Heart left ventricle (tissue), 16 donors: ENCODE measurements around the gene LIME1. TPM values are rescaled to one million over a fixed set of nuclear protein-coding genes. Genes with fewer than 3 reads are reported as not detected.

Experiments used
- ATAC-seq, 4 donors: fragments of 200-7000 bp; cut with Tn5 transposase; one replicate each; pipeline ENCODE4 v1.9.1; 2020 to 2022; ENCODE audit warnings: moderate library complexity in 4 of 4, mild to moderate bottlenecking in 3 of 4, moderate number of reproducible peaks in 1 of 4
- DNase-seq, 5 donors: peaks; one replicate each; pipeline ENCODE4 v3.0.0-alpha.2; 2020
- H3K27ac ChIP-seq, 12 donors: fragments of 200-600 bp; sonication (generic) in 4 of 12; one replicate each; pipeline versions ENCODE4 v1.5.0 to v1.8.0; 2016 to 2022; ENCODE audit warnings: mild to moderate bottlenecking in 2 of 12
- H3K27me3 ChIP-seq, 9 donors: fragments of 200-600 bp; sonication (generic) in 2 of 9; one replicate each; pipeline versions ENCODE4 v1.5.1 to v1.8.0; 2016 to 2022; ENCODE audit warnings: mild to moderate bottlenecking in 3 of 9
- H3K36me3 ChIP-seq, 9 donors: fragments of 200-600 bp; sonication (generic) in 2 of 9; one replicate each; pipeline versions ENCODE4 v1.5.0 to v1.8.0; 2018 to 2022; ENCODE audit warnings: mild to moderate bottlenecking in 2 of 9
- H3K4me1 ChIP-seq, 12 donors: fragments of 200-600 bp; sonication (generic) in 4 of 12; one replicate each; pipeline versions ENCODE4 v1.5.0 to v1.8.0; 2016 to 2022; ENCODE audit warnings: mild to moderate bottlenecking in 3 of 12
- H3K4me3 ChIP-seq, 12 donors: fragments of 200-600 bp; sonication (generic) in 4 of 12; one replicate each; pipeline versions ENCODE4 v1.5.0 to v1.8.0; 2017 to 2022; ENCODE audit warnings: mild to moderate bottlenecking in 9 of 12, moderate library complexity in 4 of 12
- H3K9me3 ChIP-seq, 12 donors: fragments of 200-600 bp; sonication (generic) in 4 of 12; one replicate each; pipeline versions ENCODE4 v1.5.0 to v1.8.0; 2016 to 2022; ENCODE audit warnings: mild to moderate bottlenecking in 1 of 12
- CTCF ChIP-seq, 12 donors: fragments of 200-600 bp; sonication (generic) in 4 of 12; IDR thresholded peaks; one replicate each; pipeline versions ENCODE4 v1.5.0 to v1.8.0; 2018 to 2022; ENCODE audit warnings: antibody characterized with exemption in 12 of 12, mild to moderate bottlenecking in 5 of 12
- POLR2A ChIP-seq, 2 donors: fragments of 450-650 bp; IDR thresholded peaks; one replicate each; pipeline ENCODE4 v1.6.1; 2017; ENCODE audit warnings: antibody characterized with exemption in 2 of 2, mild to moderate bottlenecking in 2 of 2, moderate library complexity in 2 of 2
- WGBS, 4 donors: extraction: QIAGEN DNeasy Blood & Tissue Kit in 2 of 4; methylation state at CpG; one replicate each; pipeline versions ENCODE4 v1.1.5 to v1.1.7; 2013 to 2018; 5-methylcytosine and 5-hydroxymethylcytosine counted together
- intact Hi-C, 10 donors: fragments of 100-400 bp; cut with DNase I; formaldehyde crosslinking; loops; one replicate each; pipeline versions ENCODE4 v1.11.1 to v1.14.2; 2022
- polyA plus RNA-seq, 2 donors: library from polyadenylated mRNA; stranded (reverse); fragments of 200-250 nt; gene quantifications; one replicate each; pipeline ENCODE4 v1.2.3, GENCODE V29; 2013
- total RNA-seq, 9 donors: library from RNA; depleted of rRNA in 2 of 9; stranded (reverse); fragments of >200 nt in 2 of 9; fragmentation: NEBNext Ultra II Directional in 3 of 9; extraction: Animal tissue kit (Norgen Biotek cat#: 25700) in 3 of 9; gene quantifications; one replicate each; pipeline versions ENCODE4 v1.1.0 to v1.2.4, GENCODE V29; 2016 to 2023
- donor health status: ischemic (EF 13 %, LVEDD 7.1; RV severe dilation, severe dysfunction).
- donor health status: healthy with polysubstance abuse.
- donor health status: DM: no; HTN: yes; CAD: no.
- donor health status: DM: no; HTN: no; CAD: no.
- donor health status: ischemic (EF 25% LVEDD 6.9; RV normal size, moderate dysfunction).
- donor health status: ischemic (EF 25% LVEDD 5.7; RV mildly dilated, moderate dysfunction).
- donor health status: healthy.
- donor health status: DM: yes; HTN: yes; CAD: no.
- donor health status: ischemic (EF 35%, LVEDD 5.7; RV mildly dilated, moderate dysfunction).
- donor health status: nonischemic (EF 11% LVEDD 7.7; RV severe dilation, severe dysfunction).
- donor health status: DM: yes; HTN: yes; CAD: no.
- donor health status: PGD.
- donor health status: ischemic (EF 29% LVEDD 5.4; RV normal size, mild dysfunction).
- donor health status: nonischemic (EF 23%, LVEDD 6.1; RV moderate dilation, normal function).

Gene LIME1
- total and polyA plus RNA-seq, 11 donors = 0.95 to 7.1 (median 3.4) TPM

- Histone ChIP-seq H3K9me3 (no peaks in the 10 kb centered on the region), H3K36me3 (peaks cover 0 to 69% (median 48%) of the 10 kb centered on the region in 9 donors), H3K4me3 (no peak overlapping the region), H3K27ac (no peak overlapping the region), H3K4me1 (peaks cover 5 to 30% (median 14%) of the 10 kb centered on the region in 12 donors), H3K27me3 (no peaks in the 10 kb centered on the region)
- ATAC-seq = no peak
- TF ChIP-seq POLR2A (IDR thresholded peaks at IDR 0.05) (no peak), CTCF (IDR thresholded peaks at IDR 0.05) (no peak)
- intact Hi-C loops = loop anchor here in 1 of 10 donors (5.0 kb wide), 1 partner anchor 83 kb away; no protein-coding TSS in a partner anchor
- WGBS, 4 donors = 69 to 80% (median 73%) methylated on average over 4 of the region's 4 CpGs
- DNase-seq = no peak
Measured at GRCh38 chr20:63744158-63744557, 7.7 kb downstream of the LIME1 start.

- 76 to 84% (median 82%) methylated on average over 25 of the region's 25 CpGs for WGBS, 4 donors
- ATAC-seq (no peak), DNase-seq (peak in 2 of 5 donors; percentile 25 to 51)
- Histone ChIP-seq H3K27me3 (no peaks in the 10 kb centered on the region), H3K9me3 (no peaks in the 10 kb centered on the region), H3K4me1 (peaks cover 5 to 28% (median 13%) of the 10 kb centered on the region in 12 donors), H3K36me3 (peaks cover 0 to 70% (median 49%) of the 10 kb centered on the region in 9 donors), H3K4me3 (no peak overlapping the region), H3K27ac (no peak overlapping the region)
- intact Hi-C loops = loop anchor here in 1 of 10 donors (5.0 kb wide), 1 partner anchor 83 kb away; no protein-coding TSS in a partner anchor
- TF ChIP-seq CTCF (IDR thresholded peaks at IDR 0.05) (no peak), POLR2A (IDR thresholded peaks at IDR 0.05) (no peak)
Measured at GRCh38 chr20:63744574-63745423, 8.3 kb downstream of the LIME1 start.

GRCh38 chr20:63745424-63745805, 9.0 kb downstream of the LIME1 start:
- 76 to 81% (median 80%) methylated on average over 14 to 15 of the region's 15 CpGs for WGBS, 4 donors
- Histone ChIP-seq H3K9me3 (no peaks in the 10 kb centered on the region), H3K4me1 (peaks cover 5 to 25% (median 13%) of the 10 kb centered on the region in 12 donors), H3K36me3 (peaks cover 0 to 76% (median 54%) of the 10 kb centered on the region in 9 donors), H3K27ac (no peak overlapping the region), H3K27me3 (no peaks in the 10 kb centered on the region), H3K4me3 (no peak overlapping the region)
- DNase-seq (no peak), ATAC-seq (no peak)
- TF ChIP-seq POLR2A (IDR thresholded peaks at IDR 0.05) = no peak
- no peak for TF ChIP-seq CTCF (IDR thresholded peaks at IDR 0.05)
- intact Hi-C loops = no loop called here

GRCh38 chr20:63745961-63746731, 9.7 kb downstream of the LIME1 start:
- no peak overlapping the region for H3K4me3 ChIP-seq
- H3K27me3 ChIP-seq = no peaks in the 10 kb centered on the region
- 83 to 94% (median 89%) methylated on average over 8 to 26 of the region's 26 CpGs for WGBS, 4 donors
- TF ChIP-seq CTCF (IDR thresholded peaks at IDR 0.05) (no peak), POLR2A (IDR thresholded peaks at IDR 0.05) (no peak)
- H3K27ac ChIP-seq = no peak overlapping the region
- H3K4me1 ChIP-seq = peaks cover 2 to 18% (median 10%) of the 10 kb centered on the region in 12 donors
- no peaks in the 10 kb centered on the region for H3K9me3 ChIP-seq
- intact Hi-C loops = no loop called here
- DNase-seq = peak in 2 of 5 donors; percentile 19 to 59
- no peak for ATAC-seq
- H3K36me3 ChIP-seq = peaks cover 0 to 83% (median 60%) of the 10 kb centered on the region in 9 donors
